HepG2 (cell line): ENCODE measurements around the gene ZNF385B. TPM values are rescaled to one million over a fixed set of nuclear protein-coding genes. Genes with fewer than 3 reads are reported as not detected.

Experiments
- ATAC-seq: fragments of 200-7000 bp; cut with Tn5 transposase; 3 replicates; pipeline ENCODE4 v1.9.1; 2020; ENCODE audit warnings: mild to moderate bottlenecking, moderate library complexity
- BruUV-seq: library from RNA; stranded (reverse); fragments of 400-500 nt; replicated peaks from 2 replicates; lab custom pipeline; 2021; lab: Mats Ljungman, UMichigan
- CTCF ChIA-PET: fragments of 300-600 bp; formaldehyde crosslinking; extraction: SDS; loops from one replicate; lab custom pipeline; 2021; ENCODE audit warnings: low total read pairs, inconsistent platforms, low intra/inter-chr PET ratio; lab: Yijun Ruan, JAX
- POLR2A ChIA-PET: fragments of 350-600 bp; sonication (Branson Sonifier 250); formaldehyde crosslinking; loops from one replicate; lab custom pipeline; 2020; ENCODE audit warnings: antibody characterized with exemption, inconsistent platforms; lab: Yijun Ruan, JAX
- DNase-seq: peaks from one replicate; pipeline ENCODE4 v3.0.0-alpha.2; 2015; ENCODE audit warnings: low spot score
- FAIRE-seq: peaks from 3 replicates; lab custom pipeline; 2011; peaks lifted over from hg19 to GRCh38; lab: Jason Lieb, UNC
- H2AFZ ChIP-seq: one replicate; pipeline ENCODE4 v1.6.1; 2011; ENCODE audit warnings: low read length, inconsistent platforms
- H3K27ac ChIP-seq: fragments of 300-600 bp; 3 replicates; pipeline ENCODE4 v1.8.0; 2011; ENCODE audit warnings: mixed run types, mild to moderate bottlenecking, mixed read lengths, low read length, inconsistent platforms; ENCODE audit not compliant: insufficient read depth; ENCODE audit errors: extremely low read length
- H3K27me3 ChIP-seq, 2 experiments: fragments of 200-600 bp in 1 of 2; 2 replicates in 1 of 2; 3 replicates in 1 of 2; pipeline versions ENCODE4 v1.6.0 to v1.8.0; 2011; ENCODE audit warnings: low read length in 2 of 2, mild to moderate bottlenecking in 2 of 2, moderate library complexity in 2 of 2, inconsistent platforms in 1 of 2; ENCODE audit not compliant: insufficient read depth in 2 of 2, control insufficient read depth in 1 of 2
- H3K36me3 ChIP-seq, 2 experiments: fragments of 200-600 bp in 1 of 2; replicated peaks in 1 of 2; 2 replicates in 1 of 2; 3 replicates in 1 of 2; pipeline versions ENCODE4 v1.5.1 to v1.8.0; 2011; ENCODE audit warnings: low read length in 2 of 2, inconsistent platforms in 1 of 2; ENCODE audit not compliant: insufficient read depth in 2 of 2, control insufficient read depth in 1 of 2
- H3K4me1 ChIP-seq: 2 replicates; pipeline ENCODE4 v1.5.1; 2012; ENCODE audit warnings: low read length, inconsistent platforms; ENCODE audit not compliant: insufficient read depth
- H3K4me2 ChIP-seq: 2 replicates; pipeline ENCODE4 v1.6.0; 2011; ENCODE audit warnings: low read depth, low read length, inconsistent platforms
- H3K4me3 ChIP-seq, 3 experiments: fragments of 200-600 bp in 1 of 3; sonication (generic), shearing (Covaris generic) in 1 of 3; replicated peaks in 1 of 3; 2 replicates each; pipeline ENCODE4 v1.5.1; 2011 to 2016; ENCODE audit warnings: low read length in 3 of 3, inconsistent platforms in 2 of 3, low read depth in 2 of 3, mild to moderate bottlenecking in 2 of 3, control low read depth in 1 of 3, mixed read lengths in 1 of 3; ENCODE audit not compliant: insufficient read depth in 1 of 3
- H3K79me2 ChIP-seq: one replicate; pipeline ENCODE4 v1.6.1; 2011; ENCODE audit warnings: low read length, inconsistent platforms; ENCODE audit not compliant: insufficient read depth
- H3K9ac ChIP-seq: 2 replicates; pipeline ENCODE4 v1.6.0; 2011; ENCODE audit warnings: mild to moderate bottlenecking, low read depth, low read length, inconsistent platforms; ENCODE audit not compliant: insufficient read depth
- H3K9me3 ChIP-seq: 2 replicates; pipeline ENCODE4 v1.5.1; 2012; ENCODE audit warnings: mild to moderate bottlenecking, low read length
- H4K20me1 ChIP-seq: 2 replicates; pipeline ENCODE4 v1.6.0; 2011; ENCODE audit warnings: inconsistent platforms, mild to moderate bottlenecking, low read length, moderate library complexity; ENCODE audit not compliant: insufficient read depth
- AHR ChIP-seq: IDR thresholded peaks from 2 replicates; pipeline ENCODE4 v1.6.1; 2018; ENCODE audit warnings: missing genetic modification reagents, missing compliant biosample characterization
- FOSL1 ChIP-seq: sonication (generic); formaldehyde crosslinking; IDR thresholded peaks from 2 replicates; pipeline ENCODE4 v1.9.0; 2021; ENCODE audit warnings: missing genetic modification reagents, borderline replicate concordance
- GATAD1 ChIP-seq: IDR thresholded peaks from 2 replicates; pipeline ENCODE4 v1.6.1; 2016; ENCODE audit warnings: missing genetic modification reagents, missing compliant biosample characterization
- HMG20B ChIP-seq: conservative IDR thresholded peaks from 2 replicates; pipeline ENCODE4 v1.6.1; 2016; ENCODE audit warnings: missing genetic modification reagents, missing compliant biosample characterization
- KDM3A ChIP-seq: IDR thresholded peaks from 2 replicates; pipeline ENCODE4 v1.6.1; 2018; ENCODE audit warnings: low read depth, missing compliant biosample characterization
- KDM5A ChIP-seq: fragments of 200-600 bp; sonication (generic); IDR thresholded peaks from 2 replicates; pipeline ENCODE4 v1.7.0; 2018; ENCODE audit warnings: antibody characterized with exemption, mild to moderate bottlenecking, low read length, borderline replicate concordance
- KLF13 ChIP-seq: sonication (generic); formaldehyde crosslinking; IDR thresholded peaks from 2 replicates; pipeline ENCODE4 v1.4.0; 2020; ENCODE audit warnings: mild to moderate bottlenecking, missing genetic modification reagents
- TBP ChIP-seq: sonication (generic); formaldehyde crosslinking; IDR thresholded peaks from 2 replicates; pipeline ENCODE4 v1.5.0; 2020; ENCODE audit warnings: missing genetic modification reagents
- ZNF788 ChIP-seq: sonication (generic); formaldehyde crosslinking; IDR thresholded peaks from 2 replicates; pipeline ENCODE4 v1.5.0; 2020; ENCODE audit warnings: mild to moderate bottlenecking, missing genetic modification reagents, borderline replicate concordance
- ZNF891 ChIP-seq: sonication (generic); formaldehyde crosslinking; IDR thresholded peaks from 2 replicates; pipeline ENCODE4 v1.5.0; 2020; ENCODE audit warnings: mild to moderate bottlenecking, missing genetic modification reagents
- WGBS: methylation state at CpG from one replicate; pipeline ENCODE4 v1.1.6; 2017; ENCODE audit warnings: low lambda C conversion rate; 5-methylcytosine and 5-hydroxymethylcytosine counted together
- in situ Hi-C: cut with HindIII; loops from 2 replicates; pipeline ENCODE4 v1.10.0; 2017; ENCODE audit warnings: low pct_unique_long_range_greater_than_20kb; ENCODE audit not compliant: extremely low pct_ligation_motif_present
- intact Hi-C: fragments of 100-400 bp; cut with micrococcal nuclease; formaldehyde crosslinking; loops from one replicate; pipeline ENCODE4 v1.10.0; 2022; ENCODE audit not compliant: unreplicated experiment
- polyA plus RNA-seq, 8 experiments: library from polyadenylated mRNA; depleted of rRNA in 3 of 8; stranded (reverse) in 7 of 8; unstranded in 1 of 8; fragments of >200 nt; fragmentation: Illumina TruSeq in 4 of 8; extraction: Trizol in 4 of 8; gene quantifications; 2 replicates each; pipeline versions ENCODE4 v1.2.1 to v1.2.3, GENCODE V29; 2011 to 2016; ENCODE audit warnings: low read depth in 4 of 8, missing spikeins in 1 of 8, mixed read lengths in 1 of 8; ENCODE audit not compliant: insufficient read depth in 1 of 8
- total RNA-seq, 5 experiments: library from RNA; depleted of rRNA; stranded (reverse); fragments of >200 nt; fragmentation: Illumina TruSeq; extraction: Trizol; gene quantifications; 2 replicates each; pipeline ENCODE4 v1.2.3, GENCODE V29; 2016; ENCODE audit warnings: low read depth in 1 of 5

Gene ZNF385B
- total and polyA plus RNA-seq, 2 of the 13 experiments (the other 11 are each of a cell fraction or from before 2014, with no cell fraction given) = 3.3 to 6.7 TPM

DNA sequence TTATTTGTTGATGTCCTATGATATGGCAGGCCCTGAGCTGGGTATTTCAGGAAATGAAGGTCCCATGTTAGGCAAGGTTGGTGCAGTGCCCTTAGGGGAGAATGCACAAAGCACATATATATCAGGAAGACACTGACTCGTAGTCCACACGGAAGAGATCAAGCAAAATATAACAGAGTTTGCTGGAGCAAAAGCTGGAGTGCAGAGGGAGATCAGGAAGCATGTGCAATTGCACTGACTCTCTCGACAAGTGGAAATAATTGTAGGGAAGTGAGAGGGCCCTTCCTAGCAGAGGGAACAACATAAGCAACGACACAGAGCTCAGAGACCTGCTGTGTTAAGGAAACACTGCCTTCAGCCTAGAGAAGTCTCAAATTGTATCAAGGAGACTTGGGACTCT lies 4.2 kb downstream of the ZNF385B start (continued):
- TF ChIP-seq ZNF788 (no peak), KDM3A (CRISPR knock-in tag) (no peak), KDM5A (no peak), TBP (CRISPR knock-in tag) (no peak), AHR (CRISPR knock-in tag) (no peak)

DNA sequence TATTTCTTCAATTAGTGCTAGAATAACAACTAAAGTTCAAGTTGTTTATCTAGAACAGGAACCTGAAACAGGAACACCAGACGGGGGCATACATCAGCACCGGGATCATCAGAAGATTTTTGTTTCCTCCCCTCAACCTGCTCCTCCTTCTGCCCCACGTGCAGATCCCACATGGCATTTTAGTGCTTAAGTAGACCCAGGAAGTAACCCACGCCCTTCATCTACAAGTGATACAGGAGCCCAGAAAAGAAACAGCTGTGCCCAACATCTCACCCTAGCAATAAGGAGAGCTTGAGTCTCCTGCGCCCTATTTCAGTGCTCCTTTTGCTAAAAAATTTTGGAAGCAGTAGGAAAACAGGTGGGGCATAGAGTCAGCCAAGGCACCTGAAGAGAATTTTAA lies 5.2 kb downstream of the ZNF385B start:
- no TSS peak for BruUV-seq
- FAIRE-seq = no peak
- Histone ChIP-seq H3K4me3 (no peak overlapping the region), H3K36me3 (no peaks in the 10 kb centered on the region), H2AFZ (no peak overlapping the region), H3K27ac (no peak overlapping the region), H3K9me3 (no peaks in the 10 kb centered on the region), H4K20me1 (no peaks in the 10 kb centered on the region; the same call in 1 of the 2 replicates), H3K79me2 (no peaks in the 10 kb centered on the region), H3K4me2 (no peak overlapping the region), H3K4me1 (peaks cover 9% of the 10 kb centered on the region), H3K9ac (no peak overlapping the region), H3K27me3 (peaks cover 0 to 35% of the 10 kb centered on the region in 2 experiments; a peak in 4 of 5 replicates)
- POLR2A ChIA-PET = no interaction called here
- TF ChIP-seq FOSL1 (CRISPR knock-in tag) = no peak
- TF ChIP-seq HMG20B = no peak
- TF ChIP-seq KLF13 (CRISPR knock-in tag) = no peak
- in situ Hi-C loops (no loop called here), intact Hi-C loops (no loop called here)
- CTCF ChIA-PET = no interaction called here
- no peak for ATAC-seq
- WGBS = 9% methylated on average over 5 of the region's 5 CpGs
- no peak for DNase-seq

DNA sequence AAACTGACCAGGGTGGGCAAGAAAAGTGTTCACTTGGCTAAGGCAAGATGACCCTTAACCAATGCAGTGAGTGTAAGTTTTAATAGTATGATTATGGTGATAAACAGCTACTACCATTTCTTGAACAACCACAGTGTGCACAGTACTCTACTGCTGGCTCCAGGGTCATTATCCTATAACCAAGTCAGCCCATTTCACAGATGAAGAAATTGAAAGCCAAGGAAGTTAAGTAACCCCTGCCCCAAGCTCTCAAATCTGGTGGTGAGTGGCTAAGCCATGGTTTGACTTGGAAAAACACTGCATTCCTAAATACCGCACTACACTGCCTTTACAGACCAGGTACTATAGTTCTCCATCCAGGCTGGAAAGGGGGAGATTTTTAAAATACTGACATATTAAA lies 5.7 kb downstream of the ZNF385B start:
- Histone ChIP-seq H3K4me2 (no peak overlapping the region), H3K9ac (no peak overlapping the region), H2AFZ (no peak overlapping the region), H3K4me1 (peaks cover 7% of the 10 kb centered on the region), H3K9me3 (no peaks in the 10 kb centered on the region), H4K20me1 (no peaks in the 10 kb centered on the region; the same call in 1 of the 2 replicates), H3K27me3 (peaks cover 0 to 31% of the 10 kb centered on the region in 2 experiments; a peak in 4 of 5 replicates), H3K79me2 (no peaks in the 10 kb centered on the region), H3K36me3 (no peaks in the 10 kb centered on the region), H3K27ac (no peak overlapping the region), H3K4me3 (no peak overlapping the region)
- no TSS peak for BruUV-seq
- DNase-seq (no peak), ATAC-seq (no peak), FAIRE-seq (no peak)
- in situ Hi-C loops = no loop called here
- POLR2A ChIA-PET = no interaction called here
- CTCF ChIA-PET = no interaction called here
- WGBS = 42% methylated on average over 1 of the region's 1 CpG
- intact Hi-C loops = no loop called here
- no peak for TF ChIP-seq ZNF891
- no peak for TF ChIP-seq GATAD1 (CRISPR knock-in tag)
